NCI-H2081 (cell line): ENCODE results near the gene TRMT11.
"Not testable (repeated sequence)": the region's sequence is repeated elsewhere in the genome, so short reads cannot be mapped to it uniquely, and the experiment has no call there.

Experiments
- DNase-seq, 2 experiments: peaks; one replicate each; lab custom pipeline; 2025; lab: John Stamatoyannopoulos, UW

Gene TRMT11

GRCh38 chr6:126047648-126048047 lies 61.3 kb downstream of the TRMT11 start:
- no peak for DNase-seq

GRCh38 chr6:126048635-126049034 lies 62.3 kb downstream of the TRMT11 start:
- DNase-seq, result no peak

GRCh38 chr6:126050795-126051194 lies 64.5 kb downstream of the TRMT11 start:
- DNase-seq, result no peak

- no peak for DNase-seq
These were observed 65.5 kb downstream of the TRMT11 start for GRCh38 chr6:126051791-126052190.

GRCh38 chr6:126052485-126052884 lies 66.1 kb downstream of the TRMT11 start:
- no peak for DNase-seq

- no peak for DNase-seq
These were observed 67.9 kb downstream of the TRMT11 start for GRCh38 chr6:126054258-126054702.

- DNase-seq, result no peak
These were observed 68.5 kb downstream of the TRMT11 start for GRCh38 chr6:126054802-126055201.

GRCh38 chr6:126055449-126055848 lies 69.1 kb downstream of the TRMT11 start:
- DNase-seq, result no peak

- no peak for DNase-seq
These were observed 70.1 kb downstream of the TRMT11 start for GRCh38 chr6:126056355-126057004.

GRCh38 chr6:126058085-126058484 lies 71.7 kb downstream of the TRMT11 start:
- not testable (repeated sequence) for DNase-seq

- DNase-seq, result no peak
These were observed 74.1 kb downstream of the TRMT11 start for GRCh38 chr6:126060400-126060799.

GRCh38 chr6:126063512-126064146 lies 77.3 kb downstream of the TRMT11 start:
- no peak for DNase-seq

GRCh38 chr6:126064257-126064747 lies 78.0 kb downstream of the TRMT11 start:
- no peak for DNase-seq

GRCh38 chr6:126064748-126065401 lies 78.5 kb downstream of the TRMT11 start:
- DNase-seq, result no peak

- no peak for DNase-seq
These were observed 80.0 kb downstream of the TRMT11 start for GRCh38 chr6:126066053-126067048.

GRCh38 chr6:126067073-126067472 lies 80.7 kb downstream of the TRMT11 start:
- DNase-seq, result no peak

GRCh38 chr6:126069449-126069848 lies 83.1 kb downstream of the TRMT11 start:
- no peak for DNase-seq

GRCh38 chr6:126071000-126071647 lies 84.8 kb downstream of the TRMT11 start:
- DNase-seq, result no peak

- DNase-seq, result no peak
These were observed 85.8 kb downstream of the TRMT11 start for GRCh38 chr6:126072172-126072571.

- no peak for DNase-seq
These were observed 86.5 kb downstream of the TRMT11 start for GRCh38 chr6:126072834-126073233.

GRCh38 chr6:126075335-126076071 lies 89.2 kb downstream of the TRMT11 start:
- no peak for DNase-seq
